ENCODE measurements around the gene MCF2L2.

The MCF2L2 gene

DNA sequence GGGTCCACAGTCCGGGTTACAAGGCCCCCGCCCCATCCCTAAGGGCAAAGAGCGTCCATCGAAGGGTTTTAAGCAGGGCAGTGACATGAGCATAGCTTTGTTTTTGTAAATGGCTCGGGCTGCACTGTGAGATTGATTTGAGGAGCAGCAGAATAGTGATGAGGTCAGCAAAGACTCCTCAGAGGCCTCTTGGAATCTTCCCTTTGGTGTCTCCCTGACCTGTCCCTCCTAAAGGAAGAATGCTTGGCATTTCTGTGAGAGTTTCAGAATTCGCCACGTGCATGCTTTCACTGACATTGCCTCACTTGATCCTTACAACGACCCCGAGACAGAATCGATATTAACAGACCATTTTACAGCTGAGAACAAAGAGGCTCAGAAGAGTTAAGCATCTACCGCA is 286.2 kb downstream of the MCF2L2 start:
- no peak for DNase-seq

- DNase-seq = no peak
Observed at GRCh38 chr3:183134844-183135243, 293.6 kb downstream of the MCF2L2 start.

- DNase-seq = no peak
Observed at GRCh38 chr3:183132409-183132808, 296.0 kb downstream of the MCF2L2 start.

DNA sequence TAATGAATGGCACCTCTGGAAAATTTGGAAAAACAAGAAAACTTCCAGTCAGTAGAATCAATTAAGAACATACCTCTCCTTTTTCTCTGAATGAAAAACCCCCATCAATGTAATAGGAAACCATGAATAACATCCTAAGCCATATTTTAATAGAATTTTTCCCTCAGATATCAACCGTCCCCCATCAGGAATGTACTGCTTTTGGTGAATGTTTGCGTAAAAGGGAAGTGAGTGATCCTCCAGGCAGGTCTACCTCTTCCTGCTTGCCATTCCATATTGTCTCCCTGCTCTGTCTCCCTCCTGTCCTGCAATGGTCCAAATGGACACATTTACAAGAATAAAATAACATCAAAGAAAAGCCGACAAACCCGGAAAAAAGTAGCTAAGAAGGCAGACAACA is 296.7 kb downstream of the MCF2L2 start:
- no peak for DNase-seq

DNA sequence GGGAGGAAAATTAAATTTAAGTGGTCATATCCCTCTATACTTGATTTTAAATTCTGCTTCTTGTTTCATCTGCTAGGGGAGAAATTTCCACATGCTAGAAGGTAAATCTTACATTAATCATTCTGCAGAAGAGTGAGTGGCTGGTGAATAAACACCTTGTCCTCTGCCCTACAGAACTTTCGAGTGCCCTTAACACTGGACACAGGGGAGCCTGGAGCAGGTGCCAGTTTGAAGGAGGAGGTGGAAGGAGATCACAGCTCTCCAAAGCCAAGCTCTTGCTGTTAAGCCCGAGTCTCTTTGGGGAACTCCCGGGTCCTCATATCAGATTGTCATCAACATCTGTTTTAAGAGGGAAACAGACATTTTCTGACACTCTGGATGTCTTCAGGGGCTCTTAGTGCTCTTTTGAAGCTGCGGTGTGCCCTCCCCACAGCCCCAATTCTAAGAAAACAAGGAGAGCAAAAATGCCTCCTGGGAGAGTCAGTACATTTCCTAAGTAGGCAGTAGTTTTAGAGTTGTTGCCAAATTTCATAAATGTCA is 297.2 kb downstream of the MCF2L2 start:
- DNase-seq = no peak

DNA sequence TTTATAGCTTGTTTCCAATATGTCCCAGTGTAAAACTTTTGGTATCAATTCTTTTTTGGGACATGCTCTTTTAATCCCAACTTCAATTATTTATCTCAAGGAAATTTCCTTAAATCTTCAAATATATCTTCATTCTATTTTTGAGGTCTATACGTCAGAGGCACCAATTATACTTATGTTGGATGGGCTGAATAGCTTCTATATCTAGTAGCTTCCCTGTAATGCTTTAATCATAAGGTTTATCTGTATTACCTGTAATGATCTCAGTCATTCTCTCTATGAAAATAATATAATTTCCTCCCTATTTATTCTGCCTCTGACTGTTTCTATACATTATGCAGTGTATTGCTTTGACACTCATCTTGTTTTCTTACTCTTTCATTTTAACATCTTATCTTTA is 299.2 kb downstream of the MCF2L2 start:
- no peak for DNase-seq

DNA sequence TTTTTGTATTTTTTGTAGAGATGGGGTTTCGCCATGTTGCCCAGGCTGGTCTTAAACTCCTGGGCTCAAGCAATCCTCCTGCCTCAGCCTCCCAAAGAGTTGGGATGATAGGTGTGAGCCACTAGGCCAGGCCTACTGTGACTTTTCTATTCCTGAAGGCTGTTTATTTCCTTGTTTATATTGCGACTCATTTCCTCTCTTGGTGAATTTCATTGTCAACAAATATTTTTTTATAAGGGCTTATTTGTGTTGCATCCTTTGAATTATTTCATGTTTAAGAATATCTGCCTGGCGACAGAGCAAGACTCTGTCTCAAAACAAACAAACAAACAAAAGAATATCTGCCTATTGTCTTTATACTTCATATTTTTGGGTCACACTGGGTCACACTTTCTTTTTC is 299.7 kb downstream of the MCF2L2 start:
- DNase-seq = no peak
